Body of pancreas (tissue), 4 donors: ENCODE data around the gene GABRR3. TPM values are rescaled to one million over a fixed set of nuclear protein-coding genes. Genes with fewer than 3 reads are reported as not detected.
A peak's percentile ranks its signal among the peaks of the same experiment; 100 is the strongest.

ENCODE experiments used
- ATAC-seq: fragments of 150-250 bp; one replicate; pipeline ENCODE4 v1.9.1; 2016
- DNase-seq, 4 donors: peaks; one replicate each; pipeline ENCODE4 v3.0.0-alpha.2; 2019
- H3K27ac ChIP-seq, 4 donors: fragments of 200-600 bp; sonication (generic); 1 replicate in 3 of 4; 2 replicates in 1 of 4; pipeline versions ENCODE4 v1.5.1 to v1.6.1; 2016 to 2019; ENCODE audit warnings: mild to moderate bottlenecking in 1 of 4, mixed read lengths in 1 of 4, moderate library complexity in 1 of 4
- H3K27me3 ChIP-seq, 2 donors: fragments of 200-600 bp; sonication (generic); one replicate each; pipeline ENCODE4 v1.6.0; 2016; ENCODE audit warnings: mild to moderate bottlenecking in 1 of 2
- H3K36me3 ChIP-seq, 2 donors: fragments of 200-600 bp; sonication (generic); replicated peaks in 1 of 2; 2 replicates each; pipeline ENCODE4 v1.5.1; 2016; ENCODE audit warnings: low read depth in 2 of 2; ENCODE audit not compliant: insufficient read depth in 1 of 2
- H3K4me1 ChIP-seq: fragments of 200-600 bp; sonication (generic); one replicate; pipeline ENCODE4 v1.6.0; 2016
- H3K4me3 ChIP-seq, 2 donors: fragments of 200-600 bp; sonication (generic); 1 replicate in 1 of 2; 2 replicates in 1 of 2; pipeline ENCODE4 v1.5.1; 2016 to 2019
- H3K9me3 ChIP-seq, 3 donors: fragments of 200-600 bp; sonication (generic); 1 replicate in 2 of 3; 2 replicates in 1 of 3; pipeline ENCODE4 v1.5.1; 2016
- CTCF ChIP-seq, 7 experiments: fragments of 450-650 bp in 4 of 7; fragments of 200-600 bp in 3 of 7; sonication (generic) in 3 of 7; IDR thresholded peaks; one replicate each; pipeline ENCODE4 v1.5.1; 2016 to 2019; ENCODE audit warnings: antibody characterized with exemption in 7 of 7
- POLR2A ChIP-seq, 3 donors: fragments of 450-650 bp; IDR thresholded peaks; one replicate each; pipeline ENCODE4 v1.6.1; 2016; ENCODE audit warnings: antibody characterized with exemption in 3 of 3, mild to moderate bottlenecking in 2 of 3
- WGBS, 2 donors: methylation state at CpG; one replicate each; pipeline ENCODE4 v1.1.5; 2017; 5-methylcytosine and 5-hydroxymethylcytosine counted together
- intact Hi-C: fragments of 100-400 bp; cut with DNase I; formaldehyde crosslinking; loops from one replicate; pipeline ENCODE4 v1.15.1; 2023
- total RNA-seq, 2 donors: library from RNA; depleted of rRNA; stranded (reverse); fragments of >200 nt; gene quantifications; one replicate each; pipeline ENCODE4 v1.1.0, GENCODE V29; 2016

The GABRR3 gene
- total RNA-seq, 2 donors from 2014 or later, result not detected

GRCh38 chr3:97971679-97972567, 63.2 kb downstream of the GABRR3 start, which contains the start of gene RIOX2:
Gene RIOX2 (minus strand): TSS chr3:97972431. CDS start chr3:97967593, 4,838 bp downstream.
- peak within 1 kb of the TSS; percentile 53 to 72 for H3K4me3 ChIP-seq
- H3K4me1 ChIP-seq, result peaks cover 31% of the 10 kb centered on the region
- TF ChIP-seq POLR2A (IDR thresholded peaks at IDR 0.05), result peak; percentile 67 to 78 (median 70)
- TF ChIP-seq CTCF (IDR thresholded peaks at IDR 0.05), result peak in 3 of 7 experiments; percentile 17 to 18 (median 17)
- WGBS, 2 donors, result 0 to 1% methylated on average over 40 to 82 of the region's 82 CpGs
- no peaks in the 10 kb centered on the region for H3K9me3 ChIP-seq
- DNase-seq (peak; percentile 81 to 90 (median 86)), ATAC-seq (peak; percentile 95)
- intact Hi-C loops, result no loop called here
- no peaks in the 10 kb centered on the region for H3K27me3 ChIP-seq
- no peaks in the 10 kb centered on the region for H3K36me3 ChIP-seq
- peak within 1 kb of the TSS; percentile 89 to 92 (median 90) for H3K27ac ChIP-seq

GRCh38 chr3:97970956-97971620, 64.0 kb downstream of the GABRR3 start:
- peaks cover 0 to 5% of the 10 kb centered on the region in 2 donors for H3K36me3 ChIP-seq
- H3K9me3 ChIP-seq, result no peaks in the 10 kb centered on the region
- no peak for ATAC-seq
- H3K27me3 ChIP-seq, result no peaks in the 10 kb centered on the region
- intact Hi-C loops, result no loop called here
- peaks cover 31% of the 10 kb centered on the region for H3K4me1 ChIP-seq
- DNase-seq, result no peak
- H3K27ac ChIP-seq, result peak overlapping the region in 3 of 4 donors; percentile 89 to 92 (median 91)
- no peak overlapping the region for H3K4me3 ChIP-seq
- 32 to 33% methylated on average over 9 of the region's 9 CpGs for WGBS, 2 donors
- TF ChIP-seq POLR2A (IDR thresholded peaks at IDR 0.05), result no peak
- no peak for TF ChIP-seq CTCF (IDR thresholded peaks at IDR 0.05)

GRCh38 chr3:97970156-97970555, 65.0 kb downstream of the GABRR3 start:
- Histone ChIP-seq H3K4me3 (no peak overlapping the region), H3K4me1 (peaks cover 31% of the 10 kb centered on the region), H3K27me3 (no peaks in the 10 kb centered on the region), H3K9me3 (no peaks in the 10 kb centered on the region), H3K36me3 (peaks cover 0 to 5% of the 10 kb centered on the region in 2 donors), H3K27ac (no peak overlapping the region)
- 60 to 67% methylated on average over 1 of the region's 1 CpG for whole genome bisulfite sequencing, 2 donors
- ATAC-seq (no peak), DNase-seq (no peak)
- intact Hi-C loops, result no loop called here
- TF ChIP-seq POLR2A (IDR thresholded peaks at IDR 0.05) (no peak), CTCF (IDR thresholded peaks at IDR 0.05) (no peak)

- ATAC-seq (no peak), DNase-seq (no peak)
- TF ChIP-seq POLR2A (IDR thresholded peaks at IDR 0.05), result no peak
- no peaks in the 10 kb centered on the region for H3K27me3 ChIP-seq
- H3K4me1 ChIP-seq, result peaks cover 31% of the 10 kb centered on the region
- peaks cover 0 to 5% of the 10 kb centered on the region in 2 donors for H3K36me3 ChIP-seq
- 65 to 81% methylated on average over 5 of the region's 5 CpGs for WGBS, 2 donors
- intact Hi-C loops, result no loop called here
- no peak overlapping the region for H3K4me3 ChIP-seq
- H3K9me3 ChIP-seq, result no peaks in the 10 kb centered on the region
- no peak overlapping the region for H3K27ac ChIP-seq
Observed at GRCh38 chr3:97969541-97969940, 65.6 kb downstream of the GABRR3 start.

GRCh38 chr3:97968376-97968775, 66.7 kb downstream of the GABRR3 start:
- peaks cover 0 to 5% of the 10 kb centered on the region in 2 donors for H3K36me3 ChIP-seq
- H3K27me3 ChIP-seq, result no peaks in the 10 kb centered on the region
- no peak for DNase-seq
- intact Hi-C loops, result no loop called here
- TF ChIP-seq CTCF (IDR thresholded peaks at IDR 0.05) (no peak), POLR2A (IDR thresholded peaks at IDR 0.05) (no peak)
- peaks cover 42% of the 10 kb centered on the region for H3K4me1 ChIP-seq
- no peaks in the 10 kb centered on the region for H3K9me3 ChIP-seq
- 88 to 92% methylated on average over 1 of the region's 1 CpG for WGBS, 2 donors
- no peak for ATAC-seq
- H3K27ac ChIP-seq, result no peak overlapping the region
- no peak overlapping the region for H3K4me3 ChIP-seq
